Heart left ventricle (tissue), 16 donors: ENCODE results near the gene TFPT. TPM values are rescaled to one million over a fixed set of nuclear protein-coding genes. Genes with fewer than 3 reads are reported as not detected.

ENCODE experiments used
- ATAC-seq, 4 donors: fragments of 200-7000 bp; cut with Tn5 transposase; one replicate each; pipeline ENCODE4 v1.9.1; 2020 to 2022; ENCODE audit warnings: moderate library complexity in 4 of 4, mild to moderate bottlenecking in 3 of 4, moderate number of reproducible peaks in 1 of 4
- DNase-seq, 5 donors: peaks; one replicate each; pipeline ENCODE4 v3.0.0-alpha.2; 2020
- H3K27ac ChIP-seq, 12 donors: fragments of 200-600 bp; sonication (generic) in 4 of 12; one replicate each; pipeline versions ENCODE4 v1.5.0 to v1.8.0; 2016 to 2022; ENCODE audit warnings: mild to moderate bottlenecking in 2 of 12
- H3K27me3 ChIP-seq, 9 donors: fragments of 200-600 bp; sonication (generic) in 2 of 9; one replicate each; pipeline versions ENCODE4 v1.5.1 to v1.8.0; 2016 to 2022; ENCODE audit warnings: mild to moderate bottlenecking in 3 of 9
- H3K36me3 ChIP-seq, 9 donors: fragments of 200-600 bp; sonication (generic) in 2 of 9; one replicate each; pipeline versions ENCODE4 v1.5.0 to v1.8.0; 2018 to 2022; ENCODE audit warnings: mild to moderate bottlenecking in 2 of 9
- H3K4me1 ChIP-seq, 12 donors: fragments of 200-600 bp; sonication (generic) in 4 of 12; one replicate each; pipeline versions ENCODE4 v1.5.0 to v1.8.0; 2016 to 2022; ENCODE audit warnings: mild to moderate bottlenecking in 3 of 12
- H3K4me3 ChIP-seq, 12 donors: fragments of 200-600 bp; sonication (generic) in 4 of 12; one replicate each; pipeline versions ENCODE4 v1.5.0 to v1.8.0; 2017 to 2022; ENCODE audit warnings: mild to moderate bottlenecking in 9 of 12, moderate library complexity in 4 of 12
- H3K9me3 ChIP-seq, 12 donors: fragments of 200-600 bp; sonication (generic) in 4 of 12; one replicate each; pipeline versions ENCODE4 v1.5.0 to v1.8.0; 2016 to 2022; ENCODE audit warnings: mild to moderate bottlenecking in 1 of 12
- POLR2A ChIP-seq, 2 donors: fragments of 450-650 bp; IDR thresholded peaks; one replicate each; pipeline ENCODE4 v1.6.1; 2017; ENCODE audit warnings: antibody characterized with exemption in 2 of 2, mild to moderate bottlenecking in 2 of 2, moderate library complexity in 2 of 2
- WGBS, 4 donors: extraction: QIAGEN DNeasy Blood & Tissue Kit in 2 of 4; methylation state at CpG; one replicate each; pipeline versions ENCODE4 v1.1.5 to v1.1.7; 2013 to 2018; 5-methylcytosine and 5-hydroxymethylcytosine counted together
- intact Hi-C, 10 donors: fragments of 100-400 bp; cut with DNase I; formaldehyde crosslinking; loops; one replicate each; pipeline versions ENCODE4 v1.11.1 to v1.14.2; 2022
- polyA plus RNA-seq, 2 donors: library from polyadenylated mRNA; stranded (reverse); fragments of 200-250 nt; gene quantifications; one replicate each; pipeline ENCODE4 v1.2.3, GENCODE V29; 2013
- total RNA-seq, 9 donors: library from RNA; depleted of rRNA in 2 of 9; stranded (reverse); fragments of >200 nt in 2 of 9; fragmentation: NEBNext Ultra II Directional in 3 of 9; extraction: Animal tissue kit (Norgen Biotek cat#: 25700) in 3 of 9; gene quantifications; one replicate each; pipeline versions ENCODE4 v1.1.0 to v1.2.4, GENCODE V29; 2016 to 2023
- TF ChIP-seq, protein P1 (sequence below), 12 donors: fragments of 200-600 bp; sonication (generic) in 4 of 12; IDR thresholded peaks; one replicate each; pipeline versions ENCODE4 v1.5.0 to v1.8.0; 2018 to 2022; ENCODE audit warnings: antibody characterized with exemption in 12 of 12, mild to moderate bottlenecking in 5 of 12
- donor health status: ischemic (EF 13 %, LVEDD 7.1; RV severe dilation, severe dysfunction).
- donor health status: healthy with polysubstance abuse.
- donor health status: DM: no; HTN: yes; CAD: no.
- donor health status: DM: no; HTN: no; CAD: no.
- donor health status: ischemic (EF 25% LVEDD 6.9; RV normal size, moderate dysfunction).
- donor health status: ischemic (EF 25% LVEDD 5.7; RV mildly dilated, moderate dysfunction).
- donor health status: healthy.
- donor health status: DM: yes; HTN: yes; CAD: no.
- donor health status: ischemic (EF 35%, LVEDD 5.7; RV mildly dilated, moderate dysfunction).
- donor health status: nonischemic (EF 11% LVEDD 7.7; RV severe dilation, severe dysfunction).
- donor health status: DM: yes; HTN: yes; CAD: no.
- donor health status: PGD.
- donor health status: ischemic (EF 29% LVEDD 5.4; RV normal size, mild dysfunction).
- donor health status: nonischemic (EF 23%, LVEDD 6.1; RV moderate dilation, normal function).

The TFPT gene
- total and polyA plus RNA-seq, 11 donors, result 9.6 to 26.5 (median 12.5) TPM

GRCh38 chr19:54128796-54129616 lies 13.5 kb upstream of the TFPT start:
- DNase-seq (no peak), ATAC-seq (no peak)
- intact Hi-C loops, result no loop called here
- Histone ChIP-seq H3K27me3 (no peaks in the 10 kb centered on the region), H3K9me3 (no peaks in the 10 kb centered on the region), H3K4me1 (no peaks in the 10 kb centered on the region), H3K4me3 (no peak overlapping the region), H3K36me3 (peaks cover 0 to 81% (median 77%) of the 10 kb centered on the region in 9 donors), H3K27ac (no peak overlapping the region)
- TF ChIP-seq POLR2A (IDR thresholded peaks at IDR 0.05), result no peak
- TF ChIP-seq, protein P1, sequence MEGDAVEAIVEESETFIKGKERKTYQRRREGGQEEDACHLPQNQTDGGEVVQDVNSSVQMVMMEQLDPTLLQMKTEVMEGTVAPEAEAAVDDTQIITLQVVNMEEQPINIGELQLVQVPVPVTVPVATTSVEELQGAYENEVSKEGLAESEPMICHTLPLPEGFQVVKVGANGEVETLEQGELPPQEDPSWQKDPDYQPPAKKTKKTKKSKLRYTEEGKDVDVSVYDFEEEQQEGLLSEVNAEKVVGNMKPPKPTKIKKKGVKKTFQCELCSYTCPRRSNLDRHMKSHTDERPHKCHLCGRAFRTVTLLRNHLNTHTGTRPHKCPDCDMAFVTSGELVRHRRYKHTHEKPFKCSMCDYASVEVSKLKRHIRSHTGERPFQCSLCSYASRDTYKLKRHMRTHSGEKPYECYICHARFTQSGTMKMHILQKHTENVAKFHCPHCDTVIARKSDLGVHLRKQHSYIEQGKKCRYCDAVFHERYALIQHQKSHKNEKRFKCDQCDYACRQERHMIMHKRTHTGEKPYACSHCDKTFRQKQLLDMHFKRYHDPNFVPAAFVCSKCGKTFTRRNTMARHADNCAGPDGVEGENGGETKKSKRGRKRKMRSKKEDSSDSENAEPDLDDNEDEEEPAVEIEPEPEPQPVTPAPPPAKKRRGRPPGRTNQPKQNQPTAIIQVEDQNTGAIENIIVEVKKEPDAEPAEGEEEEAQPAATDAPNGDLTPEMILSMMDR (IDR thresholded peaks at IDR 0.05), result no peak
- 96 to 97% (median 96%) methylated on average over 19 to 41 of the region's 41 CpGs for WGBS, 4 donors

GRCh38 chr19:54128441-54128725 lies 12.9 kb upstream of the TFPT start:
- 88 to 93% (median 92%) methylated on average over 20 of the region's 20 CpGs for WGBS, 4 donors
- Histone ChIP-seq H3K36me3 (peaks cover 0 to 88% (median 83%) of the 10 kb centered on the region in 9 donors), H3K9me3 (no peaks in the 10 kb centered on the region), H3K4me1 (no peaks in the 10 kb centered on the region), H3K4me3 (no peak overlapping the region), H3K27me3 (no peaks in the 10 kb centered on the region), H3K27ac (no peak overlapping the region)
- DNase-seq (no peak), ATAC-seq (no peak)
- no peak for TF ChIP-seq POLR2A (IDR thresholded peaks at IDR 0.05)
- TF ChIP-seq, protein P1 (IDR thresholded peaks at IDR 0.05), result no peak
- intact Hi-C loops, result no loop called here

- Histone ChIP-seq H3K36me3 (peaks cover 0 to 90% (median 85%) of the 10 kb centered on the region in 9 donors), H3K27ac (no peak overlapping the region), H3K27me3 (no peaks in the 10 kb centered on the region), H3K4me3 (no peak overlapping the region), H3K4me1 (no peaks in the 10 kb centered on the region), H3K9me3 (no peaks in the 10 kb centered on the region)
- DNase-seq (no peak), ATAC-seq (no peak)
- TF ChIP-seq POLR2A (IDR thresholded peaks at IDR 0.05), result no peak
- TF ChIP-seq, protein P1 (IDR thresholded peaks at IDR 0.05), result no peak
- intact Hi-C loops, result no loop called here
- WGBS, 4 donors, result 93 to 95% (median 94%) methylated on average over 44 of the region's 44 CpGs
Measured at GRCh38 chr19:54127688-54128440, 12.4 kb upstream of the TFPT start.

DNA sequence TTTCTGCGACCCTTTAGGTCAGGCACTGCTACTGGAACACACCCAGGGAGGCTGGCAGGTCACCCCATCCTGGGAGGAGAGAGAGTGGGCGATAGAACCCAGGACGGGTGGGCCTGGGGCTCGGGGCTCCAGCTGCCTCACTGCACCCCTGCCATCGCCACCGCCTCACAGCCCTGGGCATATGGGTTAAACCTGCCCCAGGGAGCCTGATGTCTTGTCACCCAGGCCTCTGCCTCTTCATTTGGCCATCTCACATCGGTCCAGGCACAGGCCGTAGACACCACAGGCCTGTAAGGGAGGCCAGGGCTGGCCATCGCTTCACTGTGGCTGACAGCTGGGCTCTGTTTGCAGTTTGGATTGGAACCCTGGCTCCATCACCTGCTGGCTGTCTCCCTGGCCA lies 10.3 kb upstream of the TFPT start:
- peaks cover 0 to 92% (median 89%) of the 10 kb centered on the region in 9 donors for H3K36me3 ChIP-seq
- intact Hi-C loops, result no loop called here
- no peak overlapping the region for H3K4me3 ChIP-seq
- H3K9me3 ChIP-seq, result no peaks in the 10 kb centered on the region
- H3K4me1 ChIP-seq, result no peaks in the 10 kb centered on the region
- WGBS, 4 donors, result 83 to 92% (median 87%) methylated on average over 7 to 9 of the region's 9 CpGs
- ATAC-seq (no peak), DNase-seq (no peak)
- no peak for TF ChIP-seq POLR2A (IDR thresholded peaks at IDR 0.05)
- TF ChIP-seq, protein P1 (IDR thresholded peaks at IDR 0.05), result no peak
- H3K27ac ChIP-seq, result no peak overlapping the region
- H3K27me3 ChIP-seq, result no peaks in the 10 kb centered on the region
